Pancreas (tissue), 10 donors: ENCODE results near the gene RPS6KB2. TPM values are rescaled to one million over a fixed set of nuclear protein-coding genes. Genes with fewer than 3 reads are reported as not detected.

Experiments
- ATAC-seq, 4 donors: fragments of 200-7000 bp; cut with Tn5 transposase; one replicate each; pipeline versions ENCODE4 v1.8.0 to v1.9.1; 2020; ENCODE audit warnings: mild to moderate bottlenecking in 4 of 4, moderate library complexity in 4 of 4
- DNase-seq, 6 donors: peaks; one replicate each; pipeline ENCODE4 v3.0.0-alpha.2; 2020
- FAIRE-seq: peaks from 2 replicates; lab custom pipeline; 2012; peaks lifted over from hg19 to GRCh38; lab: Jason Lieb, UNC
- H3K27ac ChIP-seq, 4 donors: fragments of 200-600 bp; sonication (generic); 1 replicate in 3 of 4; 2 replicates in 1 of 4; pipeline versions ENCODE4 v1.5.0 to v1.8.0; 2020
- H3K27me3 ChIP-seq, 4 donors: fragments of 200-600 bp; one replicate each; pipeline ENCODE4 v1.8.0; 2021
- H3K36me3 ChIP-seq, 3 donors: fragments of 200-600 bp; sonication (generic) in 1 of 3; one replicate each; pipeline versions ENCODE4 v1.5.0 to v1.8.0; 2020 to 2021
- H3K4me1 ChIP-seq, 3 donors: fragments of 200-600 bp; one replicate each; pipeline ENCODE4 v1.8.0; 2021
- H3K4me3 ChIP-seq, 4 donors: fragments of 200-600 bp; sonication (generic) in 2 of 4; one replicate each; pipeline versions ENCODE4 v1.5.0 to v1.8.0; 2020 to 2021
- H3K9me3 ChIP-seq, 4 donors: fragments of 200-600 bp; one replicate each; pipeline ENCODE4 v1.8.0; 2021
- WGBS, 2 donors: extraction: QIAGEN DNeasy Blood & Tissue Kit; methylation state at CpG; one replicate each; pipeline ENCODE4 v1.1.7; 2013; 5-methylcytosine and 5-hydroxymethylcytosine counted together
- intact Hi-C, 3 donors: fragments of 100-400 bp; cut with DNase I; formaldehyde crosslinking; loops; one replicate each; pipeline versions ENCODE4 v1.11.1 to v1.14.2; 2022
- polyA plus RNA-seq, 2 donors: library from polyadenylated mRNA; stranded (reverse); fragments of 200-250 nt; gene quantifications; one replicate each; pipeline ENCODE4 v1.2.3, GENCODE V29; 2013
- total RNA-seq, 6 donors: library from RNA; stranded (reverse); fragmentation: NEBNext Ultra II Directional in 4 of 6; extraction: Animal tissue kit (Norgen Biotek cat#: 25700) in 4 of 6; gene quantifications; one replicate each; pipeline versions ENCODE4 v1.2.1 to v1.2.4, GENCODE V29; 2021 to 2023
- TF ChIP-seq, protein P1 (sequence below), 4 donors: fragments of 200-600 bp; sonication (generic) in 3 of 4; IDR thresholded peaks; one replicate each; pipeline versions ENCODE4 v1.5.0 to v1.8.0; 2021; ENCODE audit warnings: antibody characterized with exemption in 4 of 4
- donor health status: healthy with polysubstance abuse.
- donor health status: DM: no; HTN: no; CAD: no; lungs with moderate emphysema.
- donor health status: DM: no; HTN: no; CAD: no.
- donor health status: control.
- donor health status: control.
- donor health status: Bipolar disorder and iron deficiency.
- donor health status: DM: yes; HTN: yes; CAD: no.
- donor health status: DM: no; HTN: no; CAD: no.
- donor health status: DM: no; HTN: no; CAD: no.
- donor health status: DM: yes; HTN: yes; CAD: no.

Gene RPS6KB2
- total and polyA plus RNA-seq, 8 donors = 17.6 to 71.6 (median 25.3) TPM

DNA sequence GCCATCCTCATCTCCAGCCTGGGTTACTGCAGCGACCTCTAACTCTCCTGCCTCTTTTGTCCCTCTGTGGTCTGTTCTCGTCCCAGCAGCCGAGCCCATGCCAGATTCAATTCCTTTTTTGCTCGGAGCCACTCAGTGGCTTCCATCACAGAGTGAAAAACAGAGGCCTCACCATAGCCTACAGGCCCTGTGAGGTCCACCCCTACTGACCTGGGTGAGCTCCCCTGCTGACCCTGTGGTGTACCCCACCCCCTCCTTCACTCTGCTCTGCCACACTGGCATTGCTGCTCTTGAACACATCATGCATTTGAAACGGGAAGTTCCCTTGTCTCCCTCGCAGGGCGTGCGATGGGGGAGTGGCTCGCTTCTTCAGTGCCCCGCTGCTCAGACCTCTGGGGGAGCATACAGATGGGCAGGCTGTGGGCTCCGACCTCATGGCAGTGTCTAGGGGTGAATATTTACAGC is 56.6 kb downstream of the RPS6KB2 start:
- H3K4me3 ChIP-seq = no peak overlapping the region
- H3K4me1 ChIP-seq = peaks cover 5 to 11% (median 11%) of the 10 kb centered on the region in 3 donors
- DNase-seq (peak in 2 of 6 donors; percentile 16 to 43), ATAC-seq (no peak), FAIRE-seq (no peak)
- no peak overlapping the region for H3K27ac ChIP-seq
- intact Hi-C loops = no loop called here
- H3K36me3 ChIP-seq = no peaks in the 10 kb centered on the region
- H3K27me3 ChIP-seq = no peaks in the 10 kb centered on the region
- no peaks in the 10 kb centered on the region for H3K9me3 ChIP-seq
- 85 to 94% methylated on average over 11 of the region's 11 CpGs for WGBS, 2 donors
- TF ChIP-seq, protein P1, sequence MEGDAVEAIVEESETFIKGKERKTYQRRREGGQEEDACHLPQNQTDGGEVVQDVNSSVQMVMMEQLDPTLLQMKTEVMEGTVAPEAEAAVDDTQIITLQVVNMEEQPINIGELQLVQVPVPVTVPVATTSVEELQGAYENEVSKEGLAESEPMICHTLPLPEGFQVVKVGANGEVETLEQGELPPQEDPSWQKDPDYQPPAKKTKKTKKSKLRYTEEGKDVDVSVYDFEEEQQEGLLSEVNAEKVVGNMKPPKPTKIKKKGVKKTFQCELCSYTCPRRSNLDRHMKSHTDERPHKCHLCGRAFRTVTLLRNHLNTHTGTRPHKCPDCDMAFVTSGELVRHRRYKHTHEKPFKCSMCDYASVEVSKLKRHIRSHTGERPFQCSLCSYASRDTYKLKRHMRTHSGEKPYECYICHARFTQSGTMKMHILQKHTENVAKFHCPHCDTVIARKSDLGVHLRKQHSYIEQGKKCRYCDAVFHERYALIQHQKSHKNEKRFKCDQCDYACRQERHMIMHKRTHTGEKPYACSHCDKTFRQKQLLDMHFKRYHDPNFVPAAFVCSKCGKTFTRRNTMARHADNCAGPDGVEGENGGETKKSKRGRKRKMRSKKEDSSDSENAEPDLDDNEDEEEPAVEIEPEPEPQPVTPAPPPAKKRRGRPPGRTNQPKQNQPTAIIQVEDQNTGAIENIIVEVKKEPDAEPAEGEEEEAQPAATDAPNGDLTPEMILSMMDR (IDR thresholded peaks at IDR 0.05) = no peak

Other genes with a start within 250 kb of the RPS6KB2 start
- 10 to 100 TPM; 19.1 to 31.9 (median 21.5) TPM for gene GRK2, start 162.0 kb upstream of the RPS6KB2 start, total RNA-seq
- gene GRK2, start 162.0 kb upstream of the RPS6KB2 start, polyA plus RNA-seq = 10 to 100 TPM; 52.8 to 60.6 TPM
- 10 to 100 TPM in 5 of 6 donors, 1 to 10 TPM in 1; 9.8 to 31.3 (median 12.3) TPM for gene ANKRD13D, start 139.2 kb upstream of the RPS6KB2 start, total RNA-seq
- gene ANKRD13D, start 139.2 kb upstream of the RPS6KB2 start, polyA plus RNA-seq = 10 to 100 TPM; 60.0 to 60.7 TPM
- 10 to 100 TPM; 15.2 to 29.1 (median 21.2) TPM for gene SSH3, start 125.0 kb upstream of the RPS6KB2 start, total RNA-seq
- gene SSH3, start 125.0 kb upstream of the RPS6KB2 start, polyA plus RNA-seq = 10 to 100 TPM; 29.0 to 29.2 TPM
- 10 to 100 TPM; 35.0 to 50.8 (median 43.4) TPM for gene POLD4, start 74.9 kb upstream of the RPS6KB2 start, total RNA-seq
- gene POLD4, start 74.9 kb upstream of the RPS6KB2 start, polyA plus RNA-seq = 10 to 100 TPM; 80.6 to 99.3 TPM
- gene CLCF1, start 54.9 kb upstream of the RPS6KB2 start, total RNA-seq = 1 to 10 TPM; 1.3 to 5.0 (median 2.3) TPM
- gene CLCF1, start 54.9 kb upstream of the RPS6KB2 start, polyA plus RNA-seq = 10 to 100 TPM in 1 of 2 donors, 1 to 10 TPM in 1; 9.4 to 11.2 TPM
- 10 to 100 TPM in 5 of 6 donors, 1 to 10 TPM in 1; 9.4 to 18.0 (median 12.8) TPM for gene RAD9A, start 36.5 kb upstream of the RPS6KB2 start, total RNA-seq
- 10 to 100 TPM; 39.8 to 45.2 TPM for gene RAD9A, start 36.5 kb upstream of the RPS6KB2 start, polyA plus RNA-seq
- 10 to 100 TPM; 49.0 to 72.8 (median 62.9) TPM for gene PPP1CA, start 26.6 kb upstream of the RPS6KB2 start, total RNA-seq
- 10 to 100 TPM; 57.7 to 68.5 TPM for gene PPP1CA, start 26.6 kb upstream of the RPS6KB2 start, polyA plus RNA-seq
- gene TBC1D10C, start 24.4 kb upstream of the RPS6KB2 start, total RNA-seq = 1 to 10 TPM in 4 of 6 donors, under 1 TPM in 2; 0.05 to 2.9 (median 1.1) TPM
- gene TBC1D10C, start 24.4 kb upstream of the RPS6KB2 start, polyA plus RNA-seq = 1 to 10 TPM; 1.5 to 2.5 TPM
- 1 to 10 TPM in 1 of 6 donors, under 1 TPM in 5; 0.39 to 1.1 (median 0.80) TPM for gene CARNS1, start 12.8 kb upstream of the RPS6KB2 start, total RNA-seq
- 1 to 10 TPM in 1 of 2 donors, under 1 TPM in 1; 0.89 to 2.2 TPM for gene CARNS1, start 12.8 kb upstream of the RPS6KB2 start, polyA plus RNA-seq
- gene PTPRCAP, start 9.2 kb downstream of the RPS6KB2 start, total RNA-seq = 1 to 10 TPM in 4 of 6 donors, under 1 TPM in 2; 0.63 to 4.1 (median 1.8) TPM
- gene PTPRCAP, start 9.2 kb downstream of the RPS6KB2 start, polyA plus RNA-seq = 10 to 100 TPM; 10.9 to 13.1 TPM
- 10 to 100 TPM; 40.3 to 56.3 (median 47.7) TPM for gene CORO1B, start 15.0 kb downstream of the RPS6KB2 start, total RNA-seq
- gene CORO1B, start 15.0 kb downstream of the RPS6KB2 start, polyA plus RNA-seq = 10 to 100 TPM; 53.0 to 66.4 TPM
- gene GPR152, start 24.2 kb downstream of the RPS6KB2 start, total RNA-seq = not detected
- gene GPR152, start 24.2 kb downstream of the RPS6KB2 start, polyA plus RNA-seq = not detected
- 1 to 10 TPM in 2 of 6 donors, under 1 TPM in 3, not detected in 1; 0.58 to 1.5 (median 0.88) TPM for gene CABP4, start 26.9 kb downstream of the RPS6KB2 start, total RNA-seq
- 1 to 10 TPM in 1 of 2 donors, under 1 TPM in 1; 0.99 to 1.2 TPM for gene CABP4, start 26.9 kb downstream of the RPS6KB2 start, polyA plus RNA-seq
- gene TMEM134, start 40.8 kb downstream of the RPS6KB2 start, total RNA-seq = 10 to 100 TPM; 45.1 to 72.1 (median 52.4) TPM
- gene TMEM134, start 40.8 kb downstream of the RPS6KB2 start, polyA plus RNA-seq = 10 to 100 TPM; 90.1 to 93.4 TPM
- gene AIP, start 54.5 kb downstream of the RPS6KB2 start, total RNA-seq = 10 to 100 TPM; 20.2 to 33.3 (median 23.6) TPM
- 10 to 100 TPM; 45.1 to 45.8 TPM for gene AIP, start 54.5 kb downstream of the RPS6KB2 start, polyA plus RNA-seq
- 10 to 100 TPM; 10.2 to 34.3 (median 20.5) TPM for gene PITPNM1, start 76.9 kb downstream of the RPS6KB2 start, total RNA-seq
- gene PITPNM1, start 76.9 kb downstream of the RPS6KB2 start, polyA plus RNA-seq = 10 to 100 TPM; 34.4 to 35.7 TPM
- 10 to 100 TPM; 27.1 to 41.8 (median 35.2) TPM for gene CDK2AP2, start 79.7 kb downstream of the RPS6KB2 start, total RNA-seq
- 10 to 100 TPM; 46.4 to 65.6 TPM for gene CDK2AP2, start 79.7 kb downstream of the RPS6KB2 start, polyA plus RNA-seq
- gene CABP2, start 95.0 kb downstream of the RPS6KB2 start, total RNA-seq = not detected
- gene CABP2, start 95.0 kb downstream of the RPS6KB2 start, polyA plus RNA-seq = not detected
- 100 to 1,000 TPM; 169 to 350 (median 205) TPM for gene GSTP1, start 155.3 kb downstream of the RPS6KB2 start, total RNA-seq
- gene GSTP1, start 155.3 kb downstream of the RPS6KB2 start, polyA plus RNA-seq = 100 to 1,000 TPM; 310 to 315 TPM
- 100 to 1,000 TPM in 4 of 6 donors, 10 to 100 TPM in 2; 82.5 to 126 (median 109) TPM for gene NDUFV1, start 178.4 kb downstream of the RPS6KB2 start, total RNA-seq
- gene NDUFV1, start 178.4 kb downstream of the RPS6KB2 start, polyA plus RNA-seq = 100 to 1,000 TPM; 206 to 281 TPM
- 1 to 10 TPM; 4.3 to 7.3 (median 5.8) TPM for gene NUDT8, start 201.4 kb downstream of the RPS6KB2 start, total RNA-seq
- gene NUDT8, start 201.4 kb downstream of the RPS6KB2 start, polyA plus RNA-seq = 10 to 100 TPM in 1 of 2 donors, 1 to 10 TPM in 1; 6.4 to 11.0 TPM
- gene TBX10, start 211.3 kb downstream of the RPS6KB2 start, total RNA-seq = under 1 TPM in 3 of 6 donors, not detected in 3; 0.09 to 0.37 (median 0.24) TPM
- gene TBX10, start 211.3 kb downstream of the RPS6KB2 start, polyA plus RNA-seq = under 1 TPM in 1 of 2 donors, not detected in 1; 0.28 TPM
- gene ACY3, start 222.2 kb downstream of the RPS6KB2 start, total RNA-seq = 10 to 100 TPM in 1 of 6 donors, 1 to 10 TPM in 5; 5.2 to 14.1 (median 6.9) TPM
- 10 to 100 TPM; 16.5 to 17.9 TPM for gene ACY3, start 222.2 kb downstream of the RPS6KB2 start, polyA plus RNA-seq
- gene ALDH3B2, start 246.1 kb downstream of the RPS6KB2 start, total RNA-seq = under 1 TPM in 3 of 6 donors, not detected in 3; 0.17 to 0.50 (median 0.40) TPM
- under 1 TPM in 1 of 2 donors, not detected in 1; 0.28 TPM for gene ALDH3B2, start 246.1 kb downstream of the RPS6KB2 start, polyA plus RNA-seq